ENCODE data around the gene MBNL1. TPM values are rescaled to one million over a fixed set of nuclear protein-coding genes. Genes with fewer than 3 reads are reported as not detected.

Gene MBNL1
- total and polyA plus RNA-seq, 2 donors (not counting 3 experiments of a cell fraction or from before 2014, with no cell fraction given), result 179 to 362 TPM

DNA sequence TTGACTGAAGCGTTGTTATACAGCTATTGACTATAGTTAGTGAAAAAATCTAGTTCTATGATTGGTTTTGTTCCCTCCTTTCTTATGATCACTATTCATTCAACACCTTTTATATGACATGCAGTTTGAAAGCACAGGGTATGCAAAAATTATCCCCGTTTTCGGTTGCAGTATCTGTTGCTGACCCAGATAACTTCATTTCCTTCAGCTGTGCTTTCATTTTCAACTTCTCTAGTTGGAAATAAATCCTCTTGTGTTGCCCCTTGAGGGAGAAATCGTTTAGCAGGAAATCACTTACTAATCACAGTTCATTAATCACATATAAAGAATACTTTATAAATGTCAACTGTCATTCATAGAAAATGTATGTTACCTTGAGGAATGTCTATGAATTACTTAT, 55.1 kb downstream of the MBNL1 start:
- no TSS peak for BruUV-seq (replicated peaks)
- Histone ChIP-seq H3K4me2 (ENCODE audit: insufficient read depth, low read length) (peak overlapping the region; percentile 61), H3K27ac (ENCODE audit: insufficient read depth, low read depth, low read length) (peak overlapping the region; percentile 12), H3K4me1 (ENCODE audit: control insufficient read depth, extremely low read depth, insufficient read depth, low read length) (peaks cover 88% of the 10 kb centered on the region), H3K36me3 (ENCODE audit: control insufficient read depth in 2 of 2, extremely low read depth in 1 of 2, insufficient read depth in 2 of 2, low read length in 2 of 2) (no peaks in the 10 kb centered on the region), H3K27me3 (ENCODE audit: control insufficient read depth in 2 of 2, insufficient read depth in 2 of 2, low read length in 2 of 2) (no peaks in the 10 kb centered on the region), H4K20me1 (replicated peaks; ENCODE audit: control insufficient read depth, extremely low read depth, insufficient read depth, low read length) (no peaks in the 10 kb centered on the region), H3K79me2 (ENCODE audit: control insufficient read depth, insufficient read depth, low read length) (peaks cover 83% of the 10 kb centered on the region), H3K9me1 (replicated peaks; ENCODE audit: control insufficient read depth, extremely low read depth, insufficient read depth, low read length) (no peaks in the 10 kb centered on the region), H3K9ac (replicated peaks; ENCODE audit: extremely low read depth, insufficient read depth, low read length) (no peak overlapping the region), H3K4me3 (replicated peaks in 1 of 3; ENCODE audit: insufficient read depth in 1 of 3, low read depth in 1 of 3, low read length in 3 of 3) (peak overlapping the region in 1 of 3 experiments; percentile 5), H2AFZ (ENCODE audit: low read depth, low read length) (no peak overlapping the region), H3K9me3 (replicated peaks; ENCODE audit: control insufficient read depth, insufficient read depth, low read length) (no peaks in the 10 kb centered on the region)
- no peak for FAIRE-seq
- peak; percentile 60 for DNase-seq (ENCODE audit: low read depth, low spot score)
- intact Hi-C loops (cut with micrococcal nuclease), result no loop called here
- ChIA-PET CTCF (interaction anchor here (0.8 kb wide), 1 partner anchor 19 kb away, joined by 3 read pairs; no protein-coding TSS in a partner anchor), POLR2A (no interaction called here)
- TF ChIP-seq POLR2AphosphoS5 (IDR thresholded peaks at IDR 0.05; ENCODE audit: insufficient read depth, low read depth, low read length) (no peak), FOS (IDR thresholded peaks at IDR 0.05; ENCODE audit: borderline replicate concordance, insufficient read depth, low read length) (no peak), EZH2 (IDR thresholded peaks at IDR 0.05; ENCODE audit: borderline replicate concordance, low read depth, low read length, severe bottlenecking) (no peak), GATA2 (IDR thresholded peaks at IDR 0.05; ENCODE audit: insufficient read depth, insufficient read length, low read depth, low read length) (no peak), POLR2A (IDR thresholded peaks at IDR 0.05; ENCODE audit: low read depth, low read length) (no peak), MYC (IDR thresholded peaks at IDR 0.05; ENCODE audit: low read depth, low read length) (no peak), JUN (IDR thresholded peaks at IDR 0.05; ENCODE audit: borderline replicate concordance, insufficient read depth, insufficient read length, low read depth) (no peak)
- TF ChIP-seq, protein P1, sequence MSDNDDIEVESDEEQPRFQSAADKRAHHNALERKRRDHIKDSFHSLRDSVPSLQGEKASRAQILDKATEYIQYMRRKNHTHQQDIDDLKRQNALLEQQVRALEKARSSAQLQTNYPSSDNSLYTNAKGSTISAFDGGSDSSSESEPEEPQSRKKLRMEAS (IDR thresholded peaks at IDR 0.05; ENCODE audit: insufficient read depth, insufficient read length), result no peak
- TF ChIP-seq, protein P2, sequence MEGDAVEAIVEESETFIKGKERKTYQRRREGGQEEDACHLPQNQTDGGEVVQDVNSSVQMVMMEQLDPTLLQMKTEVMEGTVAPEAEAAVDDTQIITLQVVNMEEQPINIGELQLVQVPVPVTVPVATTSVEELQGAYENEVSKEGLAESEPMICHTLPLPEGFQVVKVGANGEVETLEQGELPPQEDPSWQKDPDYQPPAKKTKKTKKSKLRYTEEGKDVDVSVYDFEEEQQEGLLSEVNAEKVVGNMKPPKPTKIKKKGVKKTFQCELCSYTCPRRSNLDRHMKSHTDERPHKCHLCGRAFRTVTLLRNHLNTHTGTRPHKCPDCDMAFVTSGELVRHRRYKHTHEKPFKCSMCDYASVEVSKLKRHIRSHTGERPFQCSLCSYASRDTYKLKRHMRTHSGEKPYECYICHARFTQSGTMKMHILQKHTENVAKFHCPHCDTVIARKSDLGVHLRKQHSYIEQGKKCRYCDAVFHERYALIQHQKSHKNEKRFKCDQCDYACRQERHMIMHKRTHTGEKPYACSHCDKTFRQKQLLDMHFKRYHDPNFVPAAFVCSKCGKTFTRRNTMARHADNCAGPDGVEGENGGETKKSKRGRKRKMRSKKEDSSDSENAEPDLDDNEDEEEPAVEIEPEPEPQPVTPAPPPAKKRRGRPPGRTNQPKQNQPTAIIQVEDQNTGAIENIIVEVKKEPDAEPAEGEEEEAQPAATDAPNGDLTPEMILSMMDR (IDR thresholded peaks at IDR 0.05; ENCODE audit: extremely low read depth in 1 of 2, insufficient read depth in 1 of 2, low read depth in 1 of 2, low read length in 2 of 2), result no peak
- dilution Hi-C loops (cut with MboI; ENCODE audit: extremely low pct_ligation_motif_present, low sequenced_read_pairs), result no loop called here
